GM13976 (cell line): ENCODE data around the gene SFT2D3.

Experiments used
- DNase-seq: peaks from one replicate; pipeline ENCODE4 v3.0.0; 2012; ENCODE audit warnings: low spot score
- CTCF ChIP-seq: IDR thresholded peaks from 2 replicates; pipeline ENCODE4 v1.5.1; 2012; ENCODE audit warnings: borderline replicate concordance, mild to moderate bottlenecking; ENCODE audit not compliant: insufficient read depth; ENCODE audit errors: extremely low read depth, missing control alignments, control extremely low read depth
- in situ Hi-C: fragments of 300-500 bp; cut with MboI; formaldehyde crosslinking; loops from one replicate; pipeline ENCODE4 v1.12.0; 2022; ENCODE audit warnings: low sequenced_read_pairs, mixed read lengths, inconsistent platforms; ENCODE audit not compliant: unreplicated experiment

The SFT2D3 gene

GRCh38 chr2:127664895-127665225, 36.4 kb upstream of the SFT2D3 start:
- no peak for DNase-seq
- in situ Hi-C loops = no loop called here
- TF ChIP-seq CTCF = no peak

GRCh38 chr2:127665267-127665893, 35.9 kb upstream of the SFT2D3 start:
- in situ Hi-C loops = no loop called here
- no peak for TF ChIP-seq CTCF
- no peak for DNase-seq

- TF ChIP-seq CTCF = no peak
- no peak for DNase-seq
- in situ Hi-C loops = no loop called here
Measured at GRCh38 chr2:127669056-127669455, 32.2 kb upstream of the SFT2D3 start.

- DNase-seq = no peak
- in situ Hi-C loops = no loop called here
- no peak for TF ChIP-seq CTCF
Measured at GRCh38 chr2:127670055-127670956, 31.0 kb upstream of the SFT2D3 start.

GRCh38 chr2:127670957-127671290, 30.4 kb upstream of the SFT2D3 start:
- in situ Hi-C loops = no loop called here
- TF ChIP-seq CTCF = no peak
- no peak for DNase-seq

- in situ Hi-C loops = no loop called here
- no peak for DNase-seq
- TF ChIP-seq CTCF = no peak
Measured at GRCh38 chr2:127671557-127672302, 29.6 kb upstream of the SFT2D3 start.
